Mesothelial cell of epicardium (in vitro differentiated cells): Measurements from ENCODE around the gene HADHA. TPM values are rescaled to one million over a fixed set of nuclear protein-coding genes. Genes with fewer than 3 reads are reported as not detected.

Experiments used
- DNase-seq, 2 experiments: peaks; one replicate each; pipeline ENCODE4 v3.0.0; 2021; ENCODE audit warnings: low spot score in 2 of 2; ENCODE audit not compliant: unreplicated experiment in 2 of 2
- H3K27ac Mint-ChIP-seq: 2 replicates; pipeline ENCODE4 v1.8.0; 2021; ENCODE audit warnings: mixed read lengths
- H3K27me3 Mint-ChIP-seq: 2 replicates; pipeline ENCODE4 v1.8.0; 2021; ENCODE audit warnings: low read depth, mixed read lengths
- H3K36me3 Mint-ChIP-seq: 2 replicates; pipeline ENCODE4 v1.8.0; 2021; ENCODE audit warnings: mixed read lengths
- H3K4me1 Mint-ChIP-seq: 2 replicates; pipeline ENCODE4 v1.8.0; 2021; ENCODE audit warnings: mixed read lengths
- H3K4me3 Mint-ChIP-seq: 2 replicates; pipeline ENCODE4 v1.8.0; 2021; ENCODE audit warnings: mild to moderate bottlenecking, moderate library complexity, mixed read lengths
- H3K9me3 Mint-ChIP-seq: 2 replicates; pipeline ENCODE4 v1.8.0; 2021; ENCODE audit warnings: mixed read lengths
- total RNA-seq: library from RNA; stranded (reverse); gene quantifications from 3 replicates; pipeline ENCODE4 v1.2.1, GENCODE V29; 2021
- TF ChIP-seq, protein P1 (sequence below): fragments of 200-600 bp; sonication (generic); IDR thresholded peaks from one replicate; pipeline ENCODE4 v1.5.0; 2021; ENCODE audit warnings: antibody characterized with exemption; ENCODE audit not compliant: unreplicated experiment

The HADHA gene
- 95.5 to 100 TPM (median 97.4 TPM) in 3 replicates for total RNA-seq

DNA sequence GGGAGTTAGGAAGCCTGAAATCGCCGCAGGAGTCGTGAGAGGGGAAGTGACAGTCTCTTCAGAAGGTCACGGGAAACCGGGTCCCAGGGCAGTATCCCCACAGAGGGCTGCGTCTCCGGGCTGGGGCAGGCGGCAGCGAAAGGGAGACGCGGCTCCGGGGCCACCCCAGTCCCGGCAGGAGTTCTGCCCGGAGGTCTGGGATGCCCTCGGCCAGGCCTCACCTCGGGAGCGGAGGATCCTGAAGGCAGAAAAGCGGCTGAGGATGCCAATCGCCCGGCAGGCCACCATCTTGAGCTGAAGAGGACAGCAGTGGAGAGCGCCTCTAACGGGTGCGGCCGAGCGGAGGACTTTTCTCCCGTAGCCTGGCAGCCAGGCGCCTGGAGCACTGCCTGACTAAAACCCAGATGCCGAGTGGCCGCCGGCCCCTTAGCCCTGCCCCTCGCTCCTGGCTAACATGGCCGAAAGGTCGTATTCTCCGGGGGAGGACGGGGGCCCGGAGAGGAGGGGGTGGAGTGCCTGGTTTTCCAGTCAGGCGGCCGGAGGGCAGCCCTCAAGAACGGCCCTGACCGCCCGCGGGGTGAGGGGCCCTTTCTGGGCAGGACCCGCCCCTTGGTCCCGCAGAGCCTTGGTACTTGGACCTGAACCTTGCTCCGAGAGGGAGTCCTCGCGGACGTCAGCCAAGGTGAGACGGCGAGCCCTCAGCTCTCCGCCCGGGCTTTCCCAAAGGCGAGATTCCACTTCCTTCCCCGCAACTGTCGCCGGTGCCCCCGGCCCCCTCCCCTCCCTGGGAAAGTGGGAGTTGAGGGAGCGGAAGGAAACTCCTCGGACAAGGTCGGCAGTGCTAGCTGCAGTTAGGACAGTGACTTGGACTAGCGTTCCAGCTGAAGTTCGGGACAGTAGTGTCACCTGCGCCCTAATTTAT lies at the start of gene HADHA, which contains the start of gene HADHB:
HADHA (minus strand) TSS at position 324 of the 922 bp plus-strand sequence; CDS start at position 288, 36 bp downstream.
HADHB (plus strand) TSS at position 631 of the 922 bp plus-strand sequence. CDS start 9,316 bp downstream, outside the sequence.
- Mint-ChIP-seq H3K27me3 (no peaks in the 10 kb centered on the region), H3K4me3 (peak within 1 kb of the TSS; percentile 93), H3K4me1 (peaks cover 38% of the 10 kb centered on the region), H3K36me3 (no peaks in the 10 kb centered on the region), H3K27ac (peak within 1 kb of the TSS; percentile 100), H3K9me3 (no peaks in the 10 kb centered on the region)
- peak; percentile 56 to 82 for DNase-seq
- TF ChIP-seq, protein P1, sequence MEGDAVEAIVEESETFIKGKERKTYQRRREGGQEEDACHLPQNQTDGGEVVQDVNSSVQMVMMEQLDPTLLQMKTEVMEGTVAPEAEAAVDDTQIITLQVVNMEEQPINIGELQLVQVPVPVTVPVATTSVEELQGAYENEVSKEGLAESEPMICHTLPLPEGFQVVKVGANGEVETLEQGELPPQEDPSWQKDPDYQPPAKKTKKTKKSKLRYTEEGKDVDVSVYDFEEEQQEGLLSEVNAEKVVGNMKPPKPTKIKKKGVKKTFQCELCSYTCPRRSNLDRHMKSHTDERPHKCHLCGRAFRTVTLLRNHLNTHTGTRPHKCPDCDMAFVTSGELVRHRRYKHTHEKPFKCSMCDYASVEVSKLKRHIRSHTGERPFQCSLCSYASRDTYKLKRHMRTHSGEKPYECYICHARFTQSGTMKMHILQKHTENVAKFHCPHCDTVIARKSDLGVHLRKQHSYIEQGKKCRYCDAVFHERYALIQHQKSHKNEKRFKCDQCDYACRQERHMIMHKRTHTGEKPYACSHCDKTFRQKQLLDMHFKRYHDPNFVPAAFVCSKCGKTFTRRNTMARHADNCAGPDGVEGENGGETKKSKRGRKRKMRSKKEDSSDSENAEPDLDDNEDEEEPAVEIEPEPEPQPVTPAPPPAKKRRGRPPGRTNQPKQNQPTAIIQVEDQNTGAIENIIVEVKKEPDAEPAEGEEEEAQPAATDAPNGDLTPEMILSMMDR: no peak

DNA sequence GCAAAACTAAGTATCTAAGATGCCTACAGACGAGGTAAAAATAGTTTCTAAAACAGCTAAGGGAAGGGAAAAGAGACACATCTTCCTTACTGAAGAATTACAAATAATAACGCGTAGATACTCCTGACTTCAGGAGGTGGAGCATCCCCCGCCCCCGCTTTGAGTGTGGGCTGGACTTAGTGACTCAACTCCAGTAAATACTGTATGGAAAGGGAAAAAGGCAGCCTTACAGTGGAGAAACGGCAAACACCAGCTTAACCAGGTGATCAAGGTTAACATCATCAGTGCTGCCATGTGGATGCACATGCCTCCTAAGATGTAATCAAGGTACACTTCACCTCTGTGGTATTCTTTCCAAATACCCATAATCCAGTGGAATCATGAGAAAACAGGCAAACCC lies 48.2 kb upstream of the HADHA start:
- Mint-ChIP-seq H3K27me3 (no peaks in the 10 kb centered on the region), H3K9me3 (no peaks in the 10 kb centered on the region), H3K4me3 (no peak overlapping the region), H3K27ac (peak overlapping the region; percentile 74), H3K4me1 (peaks cover 15% of the 10 kb centered on the region), H3K36me3 (peaks cover 9% of the 10 kb centered on the region)
- TF ChIP-seq, protein P1: no peak
- DNase-seq: no peak

DNA sequence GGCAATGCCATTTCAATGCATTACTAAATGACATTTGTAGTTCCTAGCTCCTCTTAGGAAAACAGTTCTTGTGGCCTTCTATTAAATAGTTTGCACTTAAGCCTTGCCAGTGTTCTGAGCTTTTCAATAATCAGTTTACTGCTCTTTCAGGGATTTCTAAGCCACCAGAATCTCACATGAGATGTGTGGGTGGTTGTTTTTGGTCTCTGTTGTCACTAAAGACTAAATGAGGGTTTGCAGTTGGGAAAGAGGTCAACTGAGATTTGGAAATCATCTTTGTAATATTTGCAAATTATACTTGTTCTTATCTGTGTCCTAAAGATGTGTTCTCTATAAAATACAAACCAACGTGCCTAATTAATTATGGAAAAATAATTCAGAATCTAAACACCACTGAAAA lies 45.6 kb upstream of the HADHA start:
- no peak overlapping the region for H3K4me3 Mint-ChIP-seq
- TF ChIP-seq, protein P1: no peak
- H3K27me3 Mint-ChIP-seq: no peaks in the 10 kb centered on the region
- DNase-seq: no peak
- H3K4me1 Mint-ChIP-seq: peaks cover 8% of the 10 kb centered on the region
- H3K27ac Mint-ChIP-seq: no peak overlapping the region
- H3K36me3 Mint-ChIP-seq: peaks cover 22% of the 10 kb centered on the region
- no peaks in the 10 kb centered on the region for H3K9me3 Mint-ChIP-seq

DNA sequence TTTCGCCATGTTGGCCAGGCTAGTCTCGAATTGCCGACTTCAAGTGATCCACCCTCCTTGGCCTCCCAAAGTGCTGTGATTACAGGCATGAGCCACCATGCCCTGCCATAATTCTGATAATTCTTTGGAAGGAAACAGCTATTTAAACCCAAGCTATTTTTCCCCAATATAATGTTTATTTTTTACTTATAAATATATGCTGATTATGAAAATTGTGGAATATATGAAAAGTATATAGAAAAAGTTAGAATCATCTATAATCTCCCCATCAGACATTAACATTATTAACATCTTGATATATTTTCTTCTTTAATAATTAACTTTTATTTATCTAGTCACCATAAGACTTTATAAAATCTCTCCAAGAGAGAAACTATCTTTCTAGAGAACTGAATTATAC lies 41.5 kb upstream of the HADHA start:
- TF ChIP-seq, protein P1: no peak
- no peak for DNase-seq
- no peaks in the 10 kb centered on the region for H3K27me3 Mint-ChIP-seq
- no peak overlapping the region for H3K27ac Mint-ChIP-seq
- peaks cover 45% of the 10 kb centered on the region for H3K36me3 Mint-ChIP-seq
- no peaks in the 10 kb centered on the region for H3K4me1 Mint-ChIP-seq
- H3K4me3 Mint-ChIP-seq: no peak overlapping the region
- H3K9me3 Mint-ChIP-seq: no peaks in the 10 kb centered on the region

DNA sequence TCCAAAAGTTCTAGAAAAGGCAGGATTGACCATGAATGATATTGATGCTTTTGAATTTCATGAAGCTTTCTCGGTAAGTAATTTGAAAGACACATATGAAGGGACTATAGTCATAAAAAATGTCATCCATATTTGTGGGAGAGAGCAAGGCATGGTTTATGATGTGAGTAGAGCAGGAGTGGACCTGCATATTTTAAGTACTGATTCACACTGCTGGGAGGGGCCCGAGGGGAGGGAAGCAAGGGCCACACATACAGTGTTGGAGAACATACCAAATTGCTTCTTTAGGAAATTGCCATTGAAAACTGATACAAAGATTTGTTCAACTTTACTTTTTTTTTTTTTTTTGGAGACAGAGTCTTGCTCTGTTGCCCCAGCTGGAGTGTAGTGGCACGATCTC lies 39.7 kb upstream of the HADHA start:
- no peaks in the 10 kb centered on the region for H3K27me3 Mint-ChIP-seq
- H3K9me3 Mint-ChIP-seq: no peaks in the 10 kb centered on the region
- H3K4me1 Mint-ChIP-seq: no peaks in the 10 kb centered on the region
- no peak overlapping the region for H3K27ac Mint-ChIP-seq
- no peak for DNase-seq
- peaks cover 51% of the 10 kb centered on the region for H3K36me3 Mint-ChIP-seq
- TF ChIP-seq, protein P1: no peak
- no peak overlapping the region for H3K4me3 Mint-ChIP-seq
